ENCODE results near the gene PPP1R2B.
"Not testable (repeated sequence)": the region's sequence is repeated elsewhere in the genome, so short reads cannot be mapped to it uniquely, and the experiment has no call there.

The PPP1R2B gene

DNA sequence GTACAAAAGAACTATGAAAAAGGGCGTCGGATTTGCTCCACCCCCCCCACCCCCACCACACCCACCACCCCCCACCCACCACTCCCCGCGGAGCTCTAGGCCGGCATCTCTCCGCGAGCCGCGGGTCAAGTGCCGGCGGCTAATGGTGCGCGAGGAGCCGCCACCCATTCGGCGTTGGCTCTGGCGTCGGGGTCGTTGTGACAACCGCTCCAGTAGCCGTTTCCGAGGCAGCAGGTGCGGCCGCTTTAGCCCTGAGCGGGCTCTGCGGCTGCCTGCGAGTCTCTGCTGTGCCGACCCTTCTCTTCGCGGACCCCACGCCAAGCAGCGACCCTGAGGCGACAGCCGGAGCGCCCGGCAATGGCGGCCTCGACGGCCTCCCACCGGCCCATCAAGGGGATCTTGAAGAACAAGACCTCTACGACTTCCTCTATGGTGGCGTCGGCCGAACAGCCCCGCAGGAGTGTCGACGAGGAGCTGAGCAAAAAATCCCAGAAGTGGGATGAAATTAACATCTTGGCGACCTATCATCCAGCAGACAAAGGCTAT lies at the start of gene PPP1R2B:
TSS of gene PPP1R2B (plus strand) at position 90 of the 546 bp plus-strand sequence. CDS start at position 358, 268 bp downstream.
- DNase-seq, result no peak

DNA sequence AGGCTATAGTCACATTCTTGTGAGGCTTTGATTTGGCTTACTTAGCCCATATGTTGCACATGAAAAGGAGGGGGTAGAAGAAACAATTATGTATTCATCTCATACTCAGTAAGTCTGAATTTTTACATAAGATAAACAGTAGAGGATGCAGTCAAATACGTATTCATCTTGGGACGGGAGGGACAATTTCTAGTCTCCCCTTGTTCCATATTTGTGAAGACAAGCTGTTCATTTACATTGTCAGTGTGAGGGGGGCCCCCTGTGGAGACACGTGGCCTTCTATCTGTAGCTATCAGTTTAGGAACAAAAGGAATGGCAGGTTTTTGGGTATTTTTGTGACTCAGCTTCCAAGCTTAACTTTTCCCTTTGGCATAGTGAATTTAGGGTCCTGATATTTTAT lies 49.2 kb upstream of the PPP1R2B start:
- DNase-seq, result peak; percentile 15

GRCh38 chr5:156802501-156802900 lies 47.6 kb upstream of the PPP1R2B start:
- DNase-seq, result no peak

DNA sequence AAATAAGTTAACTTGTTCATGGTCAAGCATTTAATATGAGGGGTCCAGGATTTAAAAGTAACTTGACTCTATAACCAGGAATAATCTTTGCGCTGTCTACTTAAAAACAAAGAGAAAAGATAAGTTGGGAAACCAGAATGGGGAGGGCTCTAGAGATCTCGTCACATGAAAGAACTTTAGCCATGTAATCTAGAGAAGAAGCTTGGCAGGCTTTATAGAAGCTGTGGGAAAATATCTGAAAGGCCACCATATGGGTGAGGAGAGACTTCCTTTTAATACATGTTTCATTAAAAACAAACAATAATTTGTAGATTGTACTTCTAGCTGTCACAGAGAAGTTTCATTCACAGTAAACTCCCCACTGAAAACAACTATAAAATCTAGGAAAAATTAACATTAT lies 46.7 kb upstream of the PPP1R2B start:
- DNase-seq, result no peak

- DNase-seq, result no peak
These were observed 37.1 kb upstream of the PPP1R2B start for GRCh38 chr5:156812959-156813358.

DNA sequence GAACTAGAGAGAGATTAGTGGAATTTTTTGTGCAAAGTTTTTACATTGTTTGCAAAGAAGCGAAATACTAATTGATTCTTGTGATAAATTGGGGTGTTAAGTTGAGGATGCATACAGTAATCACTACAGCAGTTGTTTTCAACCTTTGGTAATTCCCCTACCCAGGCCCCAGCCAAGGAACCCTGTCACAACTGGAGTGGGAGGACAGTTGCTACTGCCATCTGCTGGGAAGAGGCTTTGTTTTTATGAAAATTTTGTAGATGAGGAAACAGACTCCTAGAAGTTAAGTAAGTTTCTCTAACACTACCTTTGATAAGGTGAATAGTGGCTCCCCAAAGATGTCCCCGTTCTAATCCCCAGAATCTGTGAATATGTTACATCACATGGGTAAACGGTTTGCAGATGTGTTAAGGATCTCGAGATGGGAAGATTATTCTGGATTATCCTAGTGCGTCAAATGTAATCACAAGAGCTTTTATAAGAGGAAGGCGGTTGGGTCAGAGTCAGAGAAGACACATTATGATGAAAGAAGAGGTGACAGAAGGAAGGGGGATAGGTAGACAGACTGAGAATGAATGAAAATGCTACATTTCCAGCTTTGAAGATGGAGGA lies 34.0 kb upstream of the PPP1R2B start:
- DNase-seq, result peak; percentile 48

DNA sequence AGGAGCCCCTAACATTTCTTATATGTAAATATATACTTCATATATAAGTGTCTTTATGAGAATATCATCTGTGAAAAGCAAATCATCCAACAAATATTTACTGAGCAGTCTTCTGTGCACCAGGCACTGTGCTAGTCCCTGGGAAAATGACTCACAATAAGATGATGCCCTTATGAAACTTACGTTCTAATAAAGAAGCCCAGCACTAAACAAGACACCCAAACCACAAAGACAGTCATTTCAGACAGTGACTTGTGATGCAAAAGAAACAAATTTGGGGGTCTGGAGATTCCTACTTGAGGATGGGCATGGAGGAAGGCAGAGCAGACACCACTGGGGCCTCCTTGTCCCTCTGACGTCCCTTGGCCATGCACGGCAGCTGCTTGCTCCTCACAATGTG lies 30.6 kb upstream of the PPP1R2B start:
- DNase-seq, result no peak

DNA sequence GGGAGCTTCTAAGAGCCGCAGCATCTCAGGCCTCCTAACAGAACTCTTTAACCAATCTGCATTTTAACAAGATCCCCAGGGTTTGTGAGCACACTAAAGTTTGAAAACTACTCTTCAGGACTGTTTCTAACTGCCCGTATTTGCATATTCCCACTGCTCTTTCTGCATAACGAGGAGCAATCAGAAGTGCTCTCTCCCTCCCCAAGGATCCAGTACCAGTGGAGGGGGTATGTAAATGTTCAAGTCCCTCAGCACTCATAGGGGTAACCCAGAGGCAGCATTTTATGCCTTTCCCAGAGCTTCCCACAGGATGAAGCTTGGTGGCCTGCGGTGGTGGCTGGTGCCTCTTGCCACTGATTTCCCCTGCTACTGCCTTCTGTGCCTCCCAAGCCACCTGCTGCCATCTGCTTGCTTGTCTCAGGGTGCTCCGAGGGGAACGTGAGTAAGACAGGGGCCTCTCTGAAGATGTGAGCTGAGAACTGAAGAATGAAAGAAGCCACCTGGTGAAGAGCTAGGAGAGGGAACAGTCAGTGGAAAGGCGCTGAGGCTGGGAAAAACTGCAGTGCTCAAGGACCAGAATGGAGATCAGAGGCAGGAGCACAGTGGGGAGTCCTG lies 30.0 kb upstream of the PPP1R2B start:
- DNase-seq, result no peak

DNA sequence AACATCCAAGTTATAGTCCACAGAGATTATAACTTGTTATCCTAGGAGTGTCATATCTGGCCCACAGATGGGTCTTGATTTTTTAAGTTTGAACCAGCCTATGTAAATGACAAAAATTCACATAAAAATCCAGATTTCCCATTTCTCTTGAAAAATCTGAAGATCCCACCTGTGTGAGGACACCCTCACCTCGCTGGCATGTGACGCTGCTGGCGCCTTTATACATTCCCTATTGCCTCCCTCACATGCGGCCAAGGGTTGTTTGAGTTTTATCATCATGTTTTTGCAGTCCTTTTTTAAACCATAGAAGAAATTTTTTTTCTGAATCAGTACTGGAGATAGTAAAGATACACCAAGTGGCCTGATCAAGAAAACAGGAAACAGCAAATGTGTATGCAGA lies 25.9 kb upstream of the PPP1R2B start:
- no peak for DNase-seq

GRCh38 chr5:156824800-156825199 lies 25.3 kb upstream of the PPP1R2B start:
- DNase-seq, result peak; percentile 73

- no peak for DNase-seq
These were observed 24.4 kb upstream of the PPP1R2B start for GRCh38 chr5:156825688-156826087.

GRCh38 chr5:156826150-156826549 lies 23.9 kb upstream of the PPP1R2B start:
- no peak for DNase-seq

- no peak for DNase-seq
These were observed 15.2 kb upstream of the PPP1R2B start for GRCh38 chr5:156834916-156835315.

GRCh38 chr5:156835905-156836304 lies 14.2 kb upstream of the PPP1R2B start:
- no peak for DNase-seq

DNA sequence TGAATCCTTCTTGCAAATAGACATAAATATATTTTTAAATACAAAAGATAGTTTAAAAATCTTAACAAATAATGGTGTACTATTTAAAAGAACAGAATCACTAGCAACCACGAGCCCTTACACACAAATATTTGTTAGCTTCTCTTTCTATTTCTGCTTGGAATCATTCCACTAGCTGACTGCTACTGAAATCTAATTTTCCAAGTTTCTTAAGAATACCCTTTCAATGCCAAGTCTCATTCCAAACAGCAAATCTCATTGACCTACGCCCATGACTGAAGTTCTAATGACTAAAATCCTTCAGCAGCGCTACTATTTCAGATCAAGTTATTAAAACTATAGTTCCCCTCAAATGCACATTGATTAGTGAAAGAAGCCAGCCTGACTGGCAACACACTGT lies 13.2 kb upstream of the PPP1R2B start:
- no peak for DNase-seq

DNA sequence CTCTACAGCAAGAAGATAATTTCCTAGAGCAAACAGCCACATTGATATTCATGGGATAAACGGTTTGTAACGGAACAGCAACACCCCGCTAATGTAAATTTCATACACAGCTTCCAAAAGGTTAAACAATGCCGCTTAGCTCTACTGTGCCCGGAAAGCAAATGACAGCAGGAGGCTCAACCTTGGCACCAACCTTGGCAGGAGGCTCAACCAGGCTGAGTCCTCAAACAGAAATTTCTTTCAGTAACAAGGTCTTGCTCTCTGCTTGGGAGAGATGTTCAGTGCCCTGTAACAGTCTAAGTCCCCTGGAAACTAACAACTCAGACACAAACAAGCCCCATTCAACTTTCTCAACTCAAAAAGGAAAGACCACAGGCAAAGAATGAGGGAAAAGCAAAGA lies 11.1 kb upstream of the PPP1R2B start:
- no peak for DNase-seq

DNA sequence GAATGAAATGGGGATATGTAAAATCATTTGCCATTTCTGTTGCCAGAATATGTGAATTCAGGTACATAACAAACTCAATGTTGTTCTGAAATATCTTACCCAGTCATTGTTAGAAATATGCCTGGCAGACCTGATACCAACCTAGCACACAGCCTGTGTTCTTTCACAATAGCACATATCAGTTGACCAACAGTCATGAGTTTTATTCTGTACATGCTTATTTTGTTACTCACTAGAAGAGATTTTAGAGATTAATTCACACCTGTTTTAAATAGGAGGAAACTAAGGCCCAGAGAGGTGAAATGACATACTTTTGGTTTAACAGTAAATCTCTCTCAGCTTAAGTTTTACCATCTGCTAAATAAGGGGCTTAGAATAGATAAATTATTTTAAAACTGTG lies 8.4 kb upstream of the PPP1R2B start:
- DNase-seq, result no peak

DNA sequence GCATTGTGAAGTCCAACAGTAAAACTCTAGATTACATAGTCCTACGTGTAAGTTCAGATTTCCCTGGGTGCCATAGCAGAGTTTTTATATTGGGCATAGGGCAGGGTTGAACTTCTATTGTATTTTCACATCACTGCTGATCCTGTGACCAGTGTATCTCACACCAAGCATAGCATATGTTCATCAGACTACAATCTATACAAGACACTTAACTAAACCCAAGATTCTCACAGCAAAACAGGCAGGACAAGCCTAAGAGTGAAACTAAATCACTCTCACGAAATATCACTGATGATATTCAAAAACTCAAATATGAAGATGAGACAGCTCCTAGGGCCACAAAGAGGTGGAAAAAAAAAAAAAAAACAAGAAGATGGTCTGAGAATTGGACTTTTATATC lies 3.2 kb upstream of the PPP1R2B start:
- no peak for DNase-seq

DNA sequence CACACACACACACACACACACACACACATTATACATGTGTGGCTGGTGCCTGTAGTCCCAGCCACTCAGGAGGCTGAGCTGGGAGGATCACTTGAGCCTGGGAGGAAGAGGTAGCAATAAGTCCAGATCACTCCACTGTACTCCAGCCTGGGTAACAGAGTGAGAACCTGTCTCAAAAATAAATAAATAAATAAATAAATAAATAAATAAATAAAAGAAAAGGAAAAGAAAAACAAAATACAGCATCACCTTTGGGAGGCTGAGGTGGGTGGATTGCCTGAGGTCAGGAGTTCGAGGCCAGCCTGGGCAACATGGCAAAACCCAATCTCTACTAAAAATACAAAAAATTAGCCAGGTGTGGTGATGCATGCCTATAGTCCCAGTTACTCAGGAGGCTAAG lies 1.6 kb upstream of the PPP1R2B start:
- not testable (repeated sequence) for DNase-seq

DNA sequence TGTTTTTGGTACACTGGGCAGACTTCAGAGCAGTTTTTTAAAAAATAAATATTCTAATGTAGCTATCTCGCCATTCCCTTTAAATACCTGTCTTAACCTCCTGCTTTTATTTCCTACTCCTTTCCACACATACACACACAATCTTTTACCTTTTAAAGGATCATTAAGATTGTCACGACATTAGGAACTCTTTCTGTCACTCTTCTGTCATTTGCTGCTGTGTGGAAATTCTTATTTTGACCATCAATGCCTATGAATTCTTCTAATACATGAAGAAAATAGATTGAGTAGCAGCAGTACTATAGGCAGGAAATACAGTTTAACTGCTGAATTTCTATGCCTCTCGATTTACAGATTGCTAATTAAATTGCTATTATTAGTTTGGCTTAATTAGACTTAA lies 1.8 kb downstream of the PPP1R2B start:
- DNase-seq, result no peak

GRCh38 chr5:156853055-156853454 lies 3.0 kb downstream of the PPP1R2B start:
- not testable (repeated sequence) for DNase-seq

DNA sequence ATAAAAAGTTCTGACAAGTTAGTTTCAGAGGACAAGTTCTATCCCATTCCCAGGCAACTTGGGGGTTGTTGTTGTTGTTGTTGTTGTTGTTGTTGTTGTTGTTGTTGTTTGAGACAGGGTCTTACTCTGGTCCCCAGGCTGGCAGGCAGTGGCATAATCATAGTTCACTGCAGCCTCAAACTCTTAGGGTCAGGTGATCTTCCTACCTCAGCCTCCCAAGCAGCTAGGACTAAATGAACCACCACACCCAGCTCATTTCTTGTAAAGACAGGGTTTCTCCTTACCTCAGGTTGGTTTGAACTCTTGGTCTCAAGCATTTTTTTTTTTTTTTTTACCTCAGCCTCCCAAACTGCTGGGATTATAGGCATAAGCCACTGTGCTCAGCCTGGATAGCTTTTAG lies 15.3 kb downstream of the PPP1R2B start:
- DNase-seq, result no peak

DNA sequence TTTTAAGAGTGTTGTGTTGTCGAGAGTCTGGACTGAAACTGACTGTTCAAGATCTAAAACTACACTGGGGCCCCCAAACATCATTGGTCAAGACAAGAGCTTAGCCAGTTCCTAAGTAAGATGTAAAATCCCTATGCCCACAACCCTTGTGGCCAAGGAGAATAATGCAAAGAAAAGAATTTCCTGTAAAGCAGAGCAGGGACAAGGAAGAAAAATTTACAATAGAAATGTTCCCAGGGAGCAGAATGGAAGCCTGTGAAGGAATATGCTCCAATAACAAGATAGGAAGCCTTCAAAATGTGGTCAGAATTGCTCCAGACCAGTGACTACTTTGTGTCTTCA lies 20.4 kb downstream of the PPP1R2B start:
- DNase-seq, result no peak

DNA sequence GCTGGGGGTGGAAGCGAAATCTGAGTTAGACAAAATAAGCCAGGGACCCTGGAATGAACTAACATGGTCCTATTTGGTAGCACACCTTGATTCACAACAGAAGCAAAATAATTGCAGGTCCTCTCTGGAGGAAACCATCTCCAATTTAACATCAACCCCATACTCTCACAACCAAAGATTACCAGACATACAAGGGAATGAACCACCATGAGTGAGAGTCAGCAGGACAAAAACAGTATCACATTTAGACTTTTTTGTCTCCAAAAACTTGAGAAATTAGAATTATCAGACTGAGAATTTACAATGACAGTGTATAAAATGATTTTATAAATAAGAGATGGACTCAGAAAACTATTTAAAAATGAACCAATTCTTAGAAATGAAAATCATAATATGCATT lies 21.1 kb downstream of the PPP1R2B start:
- no peak for DNase-seq
